ENCODE data around the gene LRRC27.

Gene LRRC27

GRCh38 chr10:132405463-132405991, 73.5 kb downstream of the LRRC27 start:
- DNase-seq: no peak

DNA sequence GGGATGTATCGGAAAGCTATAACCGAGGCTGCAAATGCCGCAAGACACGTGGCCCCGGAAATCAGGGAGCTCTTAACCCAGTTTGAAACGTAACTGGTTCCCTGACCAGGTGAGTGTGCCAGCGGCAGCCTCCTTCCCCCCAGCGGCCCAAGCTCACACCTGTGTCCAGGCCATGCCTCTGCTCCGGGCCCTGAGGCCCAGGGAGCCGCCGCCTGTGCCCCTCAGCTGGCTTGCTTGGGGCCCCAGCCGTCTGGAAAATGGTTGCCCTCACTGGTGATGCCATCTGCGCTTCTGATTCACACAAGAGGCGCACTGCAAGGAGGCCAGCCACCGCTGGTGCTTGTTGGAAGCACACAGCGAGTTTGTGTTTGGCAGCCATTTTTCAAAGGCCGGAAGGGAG, 74.2 kb downstream of the LRRC27 start:
- no peak for DNase-seq

GRCh38 chr10:132406750-132407149, 74.8 kb downstream of the LRRC27 start:
- DNase-seq: no peak

DNA sequence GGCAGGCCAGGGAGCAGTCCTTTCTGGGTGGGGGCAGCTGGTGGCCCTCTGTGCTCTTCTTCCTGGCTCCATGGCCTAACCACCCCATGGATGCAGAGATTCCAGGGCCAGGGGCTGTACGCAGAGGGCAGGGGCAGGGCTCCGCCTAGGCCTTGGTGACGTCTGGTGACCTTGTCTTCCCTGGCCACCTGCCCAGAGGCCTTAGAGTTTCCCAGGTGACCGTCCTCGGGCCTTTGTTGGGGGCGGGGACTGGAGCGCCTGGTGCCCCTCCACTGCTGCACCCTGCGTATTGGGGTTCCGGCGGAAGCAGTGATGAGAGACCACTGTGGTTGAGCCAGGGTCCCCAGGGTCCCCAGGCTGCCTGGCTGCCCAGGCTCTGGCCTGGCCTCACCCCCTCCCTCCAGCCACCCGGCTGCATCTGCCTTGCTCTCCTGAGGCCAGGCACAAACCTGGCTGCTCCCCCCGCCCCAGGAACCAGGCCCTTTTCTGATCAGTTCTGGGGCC, 75.3 kb downstream of the LRRC27 start:
- DNase-seq: no peak

DNA sequence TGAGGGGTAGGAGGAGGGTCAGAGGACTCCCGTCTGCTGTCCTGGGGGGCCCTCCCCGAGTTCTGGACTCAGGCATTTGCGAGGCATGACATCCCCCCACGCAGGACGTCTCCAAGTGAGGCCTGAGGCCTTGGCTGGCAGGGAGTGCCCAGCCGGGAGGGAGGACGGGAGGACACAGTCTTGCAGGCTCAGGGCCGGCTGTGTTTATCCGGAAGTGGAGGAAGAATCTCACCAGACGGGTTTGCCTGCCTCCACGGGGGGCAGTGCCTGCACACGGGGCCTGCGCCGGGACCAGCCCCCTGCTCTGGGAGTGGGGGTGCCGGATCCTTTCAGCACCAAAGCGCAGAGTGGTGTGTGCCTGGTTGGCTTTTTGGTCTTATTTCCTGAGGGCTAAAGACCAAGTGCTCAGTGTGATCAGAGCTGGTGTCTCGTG, 75.9 kb downstream of the LRRC27 start:
- no peak for DNase-seq

- DNase-seq: no peak
Measured at GRCh38 chr10:132408367-132408781, 76.4 kb downstream of the LRRC27 start.

- no peak for DNase-seq
Measured at GRCh38 chr10:132408823-132409666, 77.1 kb downstream of the LRRC27 start.

DNA sequence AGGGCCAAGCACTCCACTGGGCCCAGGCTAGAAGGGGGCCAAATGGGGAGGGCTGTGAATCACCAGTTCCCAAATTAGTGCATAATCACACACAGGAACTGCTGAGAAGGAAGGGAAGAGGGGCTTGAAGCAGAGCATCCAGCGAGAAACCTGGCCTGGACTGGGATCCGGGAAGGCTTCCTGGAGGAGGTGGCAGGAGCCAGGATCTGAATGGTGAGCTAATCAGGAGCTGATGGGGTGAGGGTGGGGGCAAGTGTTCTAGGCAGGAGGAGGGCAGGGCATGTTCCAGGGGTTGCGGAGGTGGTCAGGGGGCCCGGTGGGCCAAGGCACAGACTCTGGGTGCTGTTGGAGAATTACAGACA, 77.7 kb downstream of the LRRC27 start:
- no peak for DNase-seq

DNA sequence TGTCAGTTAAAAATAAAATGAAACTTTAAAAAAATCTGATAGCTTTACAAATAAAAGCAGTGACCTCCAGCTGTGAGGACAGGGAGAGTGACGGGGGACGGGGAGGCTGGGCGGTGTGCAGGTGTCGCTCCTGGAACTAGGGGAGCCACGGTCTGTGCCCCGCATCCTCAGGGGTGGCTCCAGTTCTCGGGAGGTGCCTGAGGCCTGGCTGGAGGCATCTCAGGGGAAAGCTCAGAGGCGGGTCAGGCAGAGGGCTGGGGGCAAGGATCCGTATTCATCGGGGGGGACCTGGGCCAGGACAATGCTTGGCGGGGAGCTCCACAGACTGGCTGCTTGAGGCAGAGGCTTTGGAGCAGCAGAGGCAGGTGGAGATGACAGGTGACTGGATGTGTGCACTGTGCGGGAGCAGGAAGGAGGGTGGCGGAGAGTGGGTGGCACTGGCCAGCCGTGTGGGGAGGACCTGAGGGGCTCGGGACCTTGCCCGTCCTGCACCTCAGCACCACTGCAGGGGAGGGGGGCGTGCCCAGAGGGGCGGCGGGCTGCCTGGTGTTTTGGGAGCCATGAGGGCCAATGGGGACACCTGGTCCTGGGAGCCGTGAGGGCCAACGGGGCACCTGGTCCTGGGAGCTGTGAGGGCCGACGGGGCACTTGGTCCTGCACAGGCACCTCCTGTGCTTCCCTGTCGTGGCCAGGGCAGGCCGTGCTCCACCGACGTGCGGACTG, 78.2 kb downstream of the LRRC27 start:
- DNase-seq: no peak

- DNase-seq: no peak
Measured at GRCh38 chr10:132410779-132411532, 79.0 kb downstream of the LRRC27 start.

DNA sequence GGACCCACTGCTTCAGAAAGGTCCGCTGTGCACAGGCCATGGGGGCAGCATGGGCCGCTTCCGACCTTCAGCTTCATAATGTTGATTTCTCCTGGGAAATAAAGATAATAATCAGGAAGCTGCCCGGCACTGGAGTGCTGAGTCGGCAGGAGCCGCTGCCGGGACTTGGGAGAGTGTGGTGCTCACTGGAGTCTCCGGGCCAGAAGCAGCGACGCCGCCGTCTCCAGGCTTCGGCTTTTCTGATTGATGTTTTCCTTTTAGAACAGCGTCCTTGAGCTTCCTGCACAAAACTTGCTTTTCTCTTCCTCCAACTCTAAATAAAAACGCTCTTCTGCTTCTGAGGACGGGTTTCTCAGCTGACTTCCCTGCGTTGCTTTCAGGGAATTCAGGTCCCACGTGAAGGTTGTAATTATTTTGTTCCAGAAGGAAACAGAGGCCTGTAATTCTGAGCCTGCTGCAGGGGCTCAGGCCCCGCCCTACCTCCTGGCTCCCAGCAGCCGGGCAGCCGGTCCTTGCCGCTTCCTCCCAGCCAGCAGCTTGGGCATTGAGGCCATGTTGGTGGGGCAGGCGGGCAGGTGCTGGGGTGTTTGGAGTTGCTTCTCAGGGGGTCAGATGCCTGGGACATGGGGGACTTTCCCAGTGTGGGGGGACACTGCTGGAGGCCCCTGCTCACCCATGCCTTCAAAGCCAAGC, 79.7 kb downstream of the LRRC27 start:
- DNase-seq: no peak

DNA sequence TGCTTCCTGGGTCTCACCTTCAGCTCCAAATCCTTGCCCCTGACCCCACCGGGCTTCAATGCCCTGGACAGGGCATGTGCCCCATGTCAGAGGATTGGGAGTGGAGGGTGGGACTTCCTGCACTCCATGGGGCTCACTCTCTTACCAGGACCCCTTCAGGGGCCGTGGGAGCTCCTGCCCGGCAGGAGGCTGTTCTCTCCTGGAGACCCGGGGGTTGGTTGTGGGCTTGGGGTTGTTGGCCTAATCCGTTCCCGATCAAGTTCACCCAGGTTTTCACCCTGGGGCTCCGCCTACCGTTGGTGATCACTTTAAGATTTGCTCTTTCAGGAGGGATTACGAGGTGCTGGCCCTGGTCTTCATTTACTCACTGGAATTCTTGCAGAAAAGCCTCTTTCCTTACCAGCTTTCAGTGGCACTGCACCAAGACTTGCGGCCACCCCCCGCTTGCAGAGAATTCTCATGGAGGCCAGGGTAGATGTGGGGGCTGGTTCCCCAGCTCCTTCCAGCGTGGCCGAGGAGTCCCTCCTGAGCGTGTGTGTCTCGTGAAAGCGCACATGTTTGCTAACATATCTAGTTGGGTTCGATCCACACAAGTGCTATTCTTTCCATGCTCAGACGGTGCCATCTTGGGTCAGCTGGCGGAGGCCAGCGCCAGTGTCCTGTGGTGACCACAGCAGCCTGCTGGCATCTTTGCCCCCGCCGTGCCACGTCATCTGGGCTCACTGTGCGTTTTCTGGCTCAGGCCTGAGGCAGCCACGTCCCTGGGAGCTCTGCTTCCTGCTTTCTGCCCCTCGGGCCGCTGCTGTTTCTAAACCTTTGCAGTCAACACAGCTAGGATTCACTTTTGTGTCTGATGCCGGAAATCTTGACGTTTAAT, 80.6 kb downstream of the LRRC27 start:
- DNase-seq: no peak

DNA sequence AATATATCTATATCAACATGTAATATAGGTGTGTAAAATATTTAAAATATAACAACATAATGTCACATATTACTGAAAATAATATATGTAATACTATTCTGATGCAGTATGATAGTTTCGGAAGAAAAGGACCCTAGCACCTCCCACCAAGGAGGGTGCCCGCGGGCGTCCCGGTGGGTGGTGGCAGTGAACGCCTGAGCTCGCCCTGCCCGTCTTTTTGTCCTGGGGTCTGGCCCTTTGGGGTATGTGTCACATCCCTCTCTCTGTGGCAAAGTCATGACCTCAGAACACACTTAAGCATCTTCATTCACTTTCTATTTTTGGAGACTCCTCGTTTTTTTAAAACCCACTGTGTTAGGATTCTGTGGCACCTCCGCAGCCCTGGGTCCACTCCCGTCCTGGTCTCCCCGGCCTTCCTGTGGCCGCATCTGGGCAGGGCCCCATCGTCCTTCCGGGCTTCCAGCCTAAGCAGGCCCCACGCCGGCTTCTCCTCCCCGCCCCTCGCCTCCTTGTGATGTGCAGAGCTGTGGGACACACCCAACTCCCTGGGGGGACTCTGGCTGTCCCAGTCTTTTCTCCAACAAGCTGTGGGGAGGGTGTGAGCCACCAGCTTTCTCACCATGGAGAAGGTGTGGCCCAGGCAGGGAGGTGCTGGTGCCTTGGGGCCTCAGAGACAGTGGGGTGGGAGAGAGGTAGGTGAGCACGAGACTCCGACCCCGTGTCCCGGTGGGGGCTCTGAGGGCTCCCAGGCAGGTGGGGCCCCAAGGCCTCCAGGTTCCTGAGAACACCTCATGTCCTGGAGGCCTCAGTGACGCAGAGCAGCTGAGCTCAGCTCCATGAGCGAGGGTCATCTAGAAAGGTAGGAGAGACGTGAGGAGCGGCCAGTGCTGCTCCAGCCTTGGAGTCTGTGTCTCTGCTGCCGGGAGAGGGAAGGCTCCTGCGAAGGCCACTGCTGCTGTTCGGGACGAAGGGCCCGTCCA, 81.5 kb downstream of the LRRC27 start:
- no peak for DNase-seq

- DNase-seq: no peak
Measured at GRCh38 chr10:132414402-132415016, 82.5 kb downstream of the LRRC27 start.

DNA sequence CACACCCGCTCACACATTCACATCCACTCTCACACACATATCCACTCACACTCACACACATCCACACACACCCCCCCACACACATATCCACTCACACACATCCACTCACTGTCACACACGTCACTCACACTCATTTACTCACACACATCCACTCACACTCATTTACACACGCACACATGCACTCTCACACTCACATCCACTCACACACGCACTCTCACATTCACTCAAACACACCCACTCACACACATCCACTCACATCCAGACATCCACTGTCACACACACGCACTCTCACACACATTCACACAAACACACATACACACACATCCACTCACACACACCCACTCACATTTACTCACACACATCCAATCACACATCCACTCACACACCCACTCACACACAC, 83.3 kb downstream of the LRRC27 start:
- DNase-seq: no peak

DNA sequence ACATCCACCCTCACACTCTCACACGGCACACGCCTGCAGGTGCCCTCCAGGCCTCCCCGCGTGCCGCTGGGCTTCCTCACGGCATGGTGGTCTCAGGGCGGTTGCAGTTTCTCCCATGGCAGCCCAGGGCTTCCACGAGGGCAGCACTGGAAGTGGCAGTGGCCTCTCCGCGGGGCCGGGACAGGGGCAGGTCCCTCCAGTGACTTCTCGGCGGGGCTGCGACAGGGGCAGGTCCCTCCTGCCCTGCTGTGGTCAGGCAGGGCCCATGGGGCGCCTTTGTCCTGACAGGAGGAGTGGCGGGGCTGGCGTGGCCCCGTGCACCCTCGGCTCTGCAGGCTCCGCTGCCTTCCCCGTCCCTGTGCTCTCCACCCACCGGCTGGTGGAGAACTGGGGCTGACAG, 84.0 kb downstream of the LRRC27 start:
- no peak for DNase-seq

GRCh38 chr10:132416566-132417256, 84.7 kb downstream of the LRRC27 start:
- DNase-seq: no peak

DNA sequence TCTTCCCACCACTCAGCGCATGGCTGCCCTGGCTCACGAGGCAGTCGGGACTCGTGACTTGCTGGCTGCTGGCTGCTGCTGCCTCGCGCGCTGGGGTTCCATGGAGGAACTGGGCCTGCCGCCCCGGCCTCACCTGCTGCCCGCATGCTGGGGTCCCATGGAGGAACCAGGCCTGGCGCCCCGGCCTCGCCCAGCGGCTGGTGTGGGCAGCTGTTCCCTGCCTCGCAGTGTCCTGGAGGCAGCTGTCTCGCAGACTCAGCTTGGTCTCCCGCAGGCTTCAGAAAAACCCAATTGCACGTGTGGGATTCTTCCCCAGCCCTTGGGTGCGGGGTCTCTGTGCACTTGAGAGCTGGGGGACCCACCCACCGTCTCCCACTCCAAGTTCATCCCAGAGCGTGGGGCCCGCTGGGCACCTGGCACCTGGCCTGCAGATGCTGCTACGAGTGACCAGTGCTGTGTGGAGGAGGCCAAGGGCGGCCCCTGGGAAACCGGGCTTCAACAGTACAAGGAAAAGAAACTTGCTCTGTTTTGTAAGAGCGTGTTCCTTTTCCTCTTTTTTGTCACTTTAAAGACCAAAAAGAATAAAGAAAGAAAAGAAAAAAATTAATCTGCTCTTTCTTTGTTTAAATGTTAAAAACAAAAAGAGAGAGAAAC, 85.4 kb downstream of the LRRC27 start:
- DNase-seq: no peak
